COR-L47 (cell line): ENCODE results near the gene OR6C1.
"Not testable (repeated sequence)": the region's sequence is repeated elsewhere in the genome, so short reads cannot be mapped to it uniquely, and the experiment has no call there.

Experiments
- DNase-seq: peaks from one replicate; lab custom pipeline; 2025; lab: John Stamatoyannopoulos, UW

OR6C1 gene

GRCh38 chr12:55314043-55314442, at the start of gene OR6C1:
OR6C1 (plus strand) TSS chr12:55314343; CDS start chr12:55320600, 6,257 bp downstream.
- DNase-seq, result no peak

- DNase-seq, result no peak
These were observed 33.2 kb upstream of the OR6C1 start for GRCh38 chr12:55280991-55281390.

- no peak for DNase-seq
These were observed 24.1 kb upstream of the OR6C1 start for GRCh38 chr12:55289999-55290398.

- no peak for DNase-seq
These were observed 17.7 kb upstream of the OR6C1 start, which contains the start of gene OR6C6 for GRCh38 chr12:55296469-55296868. OR6C6 (minus strand) TSS chr12:55296569; CDS start chr12:55295232, 1,337 bp downstream.

GRCh38 chr12:55320201-55320600, 6.1 kb downstream of the OR6C1 start:
- no peak for DNase-seq

GRCh38 chr12:55325801-55326200, 11.7 kb downstream of the OR6C1 start:
- not testable (repeated sequence) for DNase-seq

GRCh38 chr12:55330446-55330845, 16.3 kb downstream of the OR6C1 start, which contains the start of gene OR6C3:
OR6C3 (plus strand) TSS chr12:55330746; CDS start chr12:55331701, 955 bp downstream.
- no peak for DNase-seq

- no peak for DNase-seq
These were observed 21.9 kb downstream of the OR6C1 start for GRCh38 chr12:55336002-55336401.

GRCh38 chr12:55355338-55355737, 41.2 kb downstream of the OR6C1 start:
- DNase-seq, result not testable (repeated sequence)

- no peak for DNase-seq
These were observed 48.5 kb downstream of the OR6C1 start, which contains the start of gene OR6C75 for GRCh38 chr12:55362675-55363074. OR6C75 (plus strand) TSS chr12:55362975; CDS start chr12:55365111, 2,136 bp downstream.

- no peak for DNase-seq
These were observed 50.9 kb downstream of the OR6C1 start for GRCh38 chr12:55365086-55365485.
